T-helper 9 cell (primary cell): ENCODE results near the gene PKNOX2.

Experiments used
- DNase-seq: peaks from one replicate; pipeline ENCODE4 v3.0.0-alpha.2; 2020

Gene PKNOX2

DNA sequence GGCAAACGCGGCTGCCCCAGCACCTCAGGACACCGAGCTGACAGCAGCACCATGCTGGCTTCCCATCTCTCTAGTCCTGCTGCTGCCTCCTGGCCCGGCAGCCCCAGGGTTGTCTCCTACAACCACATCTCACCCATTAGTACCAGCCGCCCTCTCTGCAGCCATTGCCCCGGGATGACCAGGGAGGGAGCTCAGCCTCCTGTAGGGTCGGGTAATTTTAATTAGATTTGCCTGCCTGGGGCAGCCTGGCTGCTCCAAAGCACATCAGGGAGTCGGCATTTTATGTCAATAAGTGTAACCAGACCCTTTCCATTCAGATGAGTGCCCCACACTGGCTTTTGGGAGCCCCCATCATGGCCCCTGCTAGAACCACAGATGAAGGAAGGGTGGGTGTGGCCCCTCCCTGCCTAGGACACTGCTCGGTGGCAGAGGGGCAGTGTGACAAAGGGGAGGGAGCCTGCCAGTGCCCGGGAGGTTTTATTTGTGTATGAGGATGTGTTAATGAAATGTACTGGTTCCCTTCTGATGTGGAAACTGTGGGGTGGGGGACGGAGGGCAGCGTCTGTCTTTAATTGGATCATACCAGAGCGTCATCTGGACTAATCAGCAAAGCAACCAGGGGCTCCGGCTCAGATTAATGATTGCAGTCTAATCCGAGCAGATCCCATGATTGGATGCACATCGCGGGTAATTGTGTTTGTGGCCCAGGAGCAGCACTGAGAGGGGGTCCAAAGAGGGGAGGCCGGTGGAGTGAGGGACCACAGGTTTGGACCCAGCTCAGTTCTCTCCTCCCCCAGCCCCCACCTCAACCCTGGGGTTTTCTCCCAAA is 206.2 kb downstream of the PKNOX2 start:
- no peak for DNase-seq

DNA sequence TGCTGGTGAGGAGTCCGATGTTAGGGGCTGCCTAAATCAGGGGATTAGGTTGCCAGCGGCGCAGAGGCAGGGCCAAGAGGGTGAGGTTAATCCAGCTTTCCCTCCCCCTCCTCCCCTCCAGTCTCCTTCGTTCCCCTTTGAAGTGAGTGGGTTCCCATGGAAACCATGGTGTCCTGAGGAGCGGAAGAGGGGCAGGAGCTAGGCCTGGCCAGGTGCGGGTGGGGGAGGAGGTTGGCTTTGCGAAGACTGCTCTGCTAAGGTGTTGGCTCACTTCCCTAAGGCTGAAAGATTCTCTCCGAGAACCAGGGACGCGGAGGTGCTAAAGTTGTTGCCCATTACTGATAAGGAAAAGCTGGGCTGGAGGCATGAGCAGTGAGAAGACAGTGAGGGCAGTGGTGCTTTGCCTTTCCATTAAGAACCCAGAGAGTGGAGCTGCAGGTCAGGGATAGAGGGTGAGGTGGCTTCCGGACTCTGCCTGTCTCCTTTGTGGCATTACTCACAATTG is 206.9 kb downstream of the PKNOX2 start:
- no peak for DNase-seq

DNA sequence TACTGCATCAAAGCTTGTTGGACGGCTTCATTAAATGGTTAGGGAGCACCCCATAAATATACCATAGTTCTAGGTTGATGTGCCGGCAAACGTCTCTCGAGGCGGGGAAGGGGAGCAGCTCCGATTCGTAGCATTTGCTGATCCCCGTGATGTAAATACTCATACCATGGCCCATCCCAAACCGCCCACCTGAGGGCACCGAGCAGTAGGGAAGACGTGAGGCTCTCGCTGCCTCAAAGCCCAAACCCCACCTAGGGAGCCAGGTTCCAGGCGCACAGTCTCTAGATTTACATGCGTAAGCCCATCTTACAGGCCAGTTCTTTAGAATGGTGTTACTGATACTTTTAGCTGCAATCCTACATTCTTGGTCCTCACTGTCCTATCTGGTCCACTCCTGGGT is 207.5 kb downstream of the PKNOX2 start:
- DNase-seq = no peak

DNA sequence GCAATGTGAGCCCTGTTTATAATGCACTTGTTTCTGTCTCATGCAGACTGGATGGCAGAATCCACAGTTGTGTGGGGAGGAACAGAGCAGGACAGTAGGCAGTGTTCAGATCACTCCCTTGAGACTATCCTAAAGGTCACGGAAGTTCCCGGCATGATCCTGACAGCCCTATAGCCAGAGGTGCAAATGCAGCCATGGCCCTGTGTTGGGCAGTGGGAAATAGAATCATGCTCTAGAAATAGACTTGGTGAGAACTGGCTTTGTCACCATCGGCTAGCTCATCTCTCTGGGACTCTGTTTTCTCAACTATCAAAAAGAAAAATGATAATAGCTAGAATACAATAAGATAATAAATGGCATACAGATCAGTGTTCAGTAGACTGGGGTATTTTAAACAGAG is 208.4 kb downstream of the PKNOX2 start:
- DNase-seq = no peak

DNA sequence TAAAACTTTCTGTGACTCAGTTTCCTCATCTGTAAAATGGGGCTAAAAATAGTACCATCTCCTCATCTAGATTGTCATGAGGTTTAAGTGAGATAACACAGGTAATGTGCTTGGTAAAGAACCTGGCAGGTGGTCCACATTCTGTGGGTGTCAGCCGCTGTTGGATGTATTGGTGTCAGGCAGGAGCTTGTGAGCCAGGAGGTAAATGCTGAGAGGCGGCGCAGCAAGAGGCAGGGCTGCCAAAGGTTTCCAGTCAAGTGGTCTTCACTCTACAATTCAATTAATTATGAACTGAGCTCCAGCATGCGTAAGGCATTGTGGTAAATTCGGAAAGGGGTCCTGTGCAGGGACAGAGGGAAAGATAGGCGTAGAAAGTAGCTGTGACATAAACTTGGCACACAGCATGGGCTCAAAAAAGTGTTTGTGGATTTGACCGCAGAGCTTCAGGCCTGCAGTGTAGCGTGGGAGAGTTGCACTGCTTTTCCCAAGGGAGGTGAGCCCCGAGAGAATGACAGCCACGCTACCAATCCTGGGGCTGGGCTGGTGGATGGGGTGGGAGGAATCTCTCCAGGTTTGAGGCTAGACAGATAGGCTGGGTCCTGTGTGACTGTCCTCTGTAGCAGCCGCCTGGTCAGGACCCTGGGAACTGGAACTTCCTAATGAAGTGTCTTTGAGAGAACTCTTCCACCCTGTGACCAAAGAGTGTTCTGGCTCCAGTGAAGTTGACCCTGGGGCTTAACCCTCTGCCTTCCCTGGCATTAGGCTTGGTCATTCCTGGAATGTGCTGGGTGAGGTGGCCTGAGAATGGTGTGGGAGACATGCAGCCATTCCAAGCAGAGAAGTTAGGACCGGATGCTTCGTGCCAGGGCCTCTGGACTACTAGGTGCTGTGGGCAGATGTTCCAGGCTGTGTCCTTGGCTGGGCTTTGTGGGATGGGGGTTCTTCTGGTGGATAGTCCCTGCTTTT is 209.2 kb downstream of the PKNOX2 start:
- DNase-seq = no peak

DNA sequence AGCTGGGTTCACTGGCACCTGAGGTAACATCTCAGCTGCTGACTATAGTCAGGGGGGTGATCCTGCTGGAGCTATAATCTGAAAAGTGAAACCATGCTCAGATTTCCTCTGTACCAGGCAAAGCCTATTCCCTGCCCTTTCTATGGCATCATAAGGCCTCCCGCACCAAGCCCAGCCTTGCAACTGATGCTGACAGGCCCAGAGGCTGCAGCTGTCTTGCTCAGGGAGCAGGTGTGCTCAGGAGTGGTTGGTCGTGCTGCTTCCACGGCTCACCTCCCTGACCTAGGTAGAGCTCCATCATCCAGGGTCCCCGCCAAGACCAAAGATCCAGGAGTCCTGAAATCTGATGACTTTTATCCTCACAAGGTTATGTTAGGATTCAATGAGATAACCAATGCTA is 209.8 kb downstream of the PKNOX2 start:
- no peak for DNase-seq

DNA sequence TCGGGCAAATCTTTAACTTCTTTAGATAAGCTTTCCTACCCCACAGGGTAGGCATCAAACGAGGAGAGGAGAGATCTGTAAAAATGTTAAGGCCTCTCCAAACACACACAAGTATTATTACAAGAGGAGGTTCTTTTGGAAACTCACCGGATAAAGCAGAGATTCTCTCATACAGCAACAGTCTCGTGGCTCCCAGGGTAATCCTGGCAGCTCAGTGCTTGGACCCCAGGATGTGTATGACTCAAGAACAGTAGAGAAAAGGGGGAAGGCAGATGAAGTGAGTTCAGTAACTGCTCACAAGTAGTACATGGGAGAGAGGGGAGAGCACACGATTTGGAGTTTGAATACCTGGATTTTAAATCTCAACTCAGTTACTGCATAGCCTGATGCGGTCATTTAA is 210.6 kb downstream of the PKNOX2 start:
- DNase-seq = no peak

DNA sequence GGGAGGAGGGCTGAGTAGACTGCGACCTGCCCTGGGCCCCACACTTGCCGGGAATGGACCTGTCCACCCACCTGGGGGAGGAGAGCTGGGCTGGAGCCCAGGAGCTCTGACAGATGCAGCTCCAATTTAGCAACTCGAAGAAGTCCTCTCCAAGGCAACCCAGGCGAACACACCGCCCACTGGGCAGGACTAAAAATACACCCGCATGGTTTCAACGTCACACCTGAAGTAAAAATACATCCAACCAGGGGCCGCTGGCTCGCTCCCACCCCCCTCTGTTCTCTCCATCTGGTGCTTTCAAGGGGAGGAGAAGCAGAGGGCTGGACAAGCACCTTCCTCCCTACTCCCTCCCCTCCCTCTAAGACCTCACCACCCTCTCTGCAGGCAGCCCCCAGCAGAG is 211.6 kb downstream of the PKNOX2 start:
- no peak for DNase-seq

DNA sequence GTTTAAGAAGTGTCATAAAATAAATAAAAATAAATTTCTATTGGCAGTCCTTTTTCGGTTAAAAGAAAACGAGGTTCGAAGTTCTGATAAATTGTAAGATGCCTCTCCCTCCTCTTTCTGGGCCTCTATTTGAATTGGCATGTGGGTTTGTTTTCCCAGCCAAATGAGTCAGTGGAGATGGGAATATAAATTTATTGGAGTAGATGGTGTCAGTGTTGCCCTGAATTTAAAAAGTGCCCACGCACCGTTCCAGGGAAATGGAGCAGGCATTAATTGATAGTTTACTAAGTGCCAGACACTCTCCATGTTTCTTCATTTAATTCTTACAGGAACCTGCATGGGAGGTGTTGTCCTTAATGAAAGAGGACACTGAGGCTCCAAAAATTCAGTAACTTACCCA is 212.3 kb downstream of the PKNOX2 start:
- DNase-seq = no peak

DNA sequence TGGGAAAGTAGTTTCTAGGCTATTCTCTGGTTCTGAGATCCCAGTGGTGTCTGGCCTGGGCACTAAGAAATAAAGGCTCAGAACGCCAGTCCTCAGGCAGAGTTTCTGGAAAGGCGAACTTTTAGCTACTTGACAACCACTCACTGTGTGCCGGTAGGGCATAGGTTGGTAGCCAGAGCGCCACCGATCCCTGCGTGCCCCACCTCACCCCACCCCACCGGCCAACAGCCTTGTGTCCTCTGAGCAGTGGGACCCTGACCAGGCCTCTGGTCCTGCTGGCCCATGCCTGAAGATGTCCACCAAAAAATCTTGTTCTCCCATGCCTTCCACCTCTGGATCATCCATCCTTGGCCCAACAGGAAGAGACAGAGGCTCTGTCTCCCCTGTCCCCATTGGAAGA is 213.5 kb downstream of the PKNOX2 start:
- no peak for DNase-seq

DNA sequence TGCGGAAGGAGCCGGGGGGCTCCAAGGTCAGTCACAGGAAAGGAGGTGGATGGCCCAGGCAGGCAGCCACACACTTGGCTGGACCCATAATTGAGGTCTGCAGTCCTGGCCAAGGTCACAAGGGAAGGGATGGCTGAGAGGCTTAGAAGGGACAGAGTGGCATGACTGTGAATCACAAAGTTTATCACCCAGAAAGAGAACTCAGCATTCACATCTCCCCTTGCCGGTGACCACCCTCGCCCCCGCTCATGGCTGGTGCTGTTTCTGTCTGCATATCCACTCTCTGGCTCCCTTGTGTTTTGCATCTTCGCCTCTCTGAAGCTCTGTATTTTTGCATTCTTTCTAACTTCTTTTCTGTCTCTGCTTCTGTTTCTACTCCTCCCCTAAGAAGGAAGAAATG is 214.0 kb downstream of the PKNOX2 start:
- no peak for DNase-seq

DNA sequence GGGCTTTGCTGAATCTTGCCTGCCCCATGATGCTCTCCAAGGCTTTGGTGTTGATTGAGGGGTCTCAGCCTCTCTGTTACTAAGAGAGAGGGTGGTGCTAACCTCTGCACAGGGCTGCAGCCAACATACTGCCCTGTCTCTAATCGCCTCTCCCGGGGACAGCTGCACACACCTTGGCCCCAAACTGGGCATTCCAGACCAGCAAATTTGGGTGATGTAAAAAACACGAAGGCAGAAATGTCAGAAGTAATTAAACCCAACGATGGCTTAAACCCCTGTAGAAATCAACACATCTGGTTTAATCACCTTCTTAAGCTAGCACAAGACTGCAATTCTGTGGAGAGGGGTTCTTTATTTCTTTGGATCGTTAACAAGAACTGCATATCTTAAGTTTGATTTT is 215.0 kb downstream of the PKNOX2 start:
- DNase-seq = no peak

DNA sequence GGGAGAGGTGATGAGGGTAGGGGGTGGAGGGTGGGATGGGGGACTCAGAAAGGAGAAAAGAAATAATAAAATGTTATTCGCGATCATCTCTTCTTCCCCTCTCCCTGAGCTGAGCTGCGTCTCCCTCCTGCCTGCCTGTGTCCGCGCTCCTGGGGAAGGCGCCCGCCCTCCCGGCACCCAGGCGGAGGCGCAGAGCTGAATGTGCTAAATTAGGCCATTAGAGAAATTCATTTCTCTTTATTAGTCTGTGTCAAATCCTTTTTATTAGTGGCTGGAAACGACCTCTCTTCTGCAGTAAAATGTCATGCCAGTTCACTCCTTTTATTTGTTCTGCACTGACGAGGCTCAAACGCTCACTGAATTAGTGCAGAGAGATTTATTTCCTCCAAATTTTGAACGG is 215.4 kb downstream of the PKNOX2 start:
- no peak for DNase-seq

DNA sequence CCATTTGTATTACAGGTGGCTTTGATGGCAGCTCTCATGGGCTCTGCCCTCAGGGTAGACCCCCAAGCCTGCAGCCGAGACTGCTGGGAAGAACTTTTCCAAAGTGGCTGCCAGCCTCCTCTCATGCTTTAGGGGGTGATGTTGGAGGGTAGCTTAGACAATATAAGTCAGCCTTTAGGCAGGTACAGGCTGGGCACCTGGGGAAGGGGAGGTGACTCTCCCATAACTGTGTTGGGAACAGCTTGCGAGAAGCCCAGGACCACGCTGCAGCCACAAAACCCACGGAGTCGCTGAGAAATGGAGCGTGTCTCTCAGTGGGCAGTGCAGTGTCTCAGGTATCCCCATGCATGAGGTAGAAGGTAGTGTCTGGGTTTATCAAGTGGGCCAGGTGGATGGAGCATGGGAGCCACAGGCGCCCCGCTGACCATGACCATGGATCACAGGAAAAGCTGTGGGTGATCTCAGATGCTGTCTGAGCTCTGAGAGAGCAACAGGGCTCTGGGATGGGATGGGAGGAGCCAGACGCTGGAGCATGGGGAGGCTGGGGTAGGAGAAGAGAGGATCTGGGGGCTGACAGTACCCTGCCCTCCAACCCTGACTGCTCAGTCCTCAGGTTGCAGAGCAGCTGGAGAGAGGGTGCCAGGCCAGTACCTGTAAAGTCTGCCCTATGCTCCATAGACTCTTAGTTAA is 216.3 kb downstream of the PKNOX2 start:
- DNase-seq = no peak

DNA sequence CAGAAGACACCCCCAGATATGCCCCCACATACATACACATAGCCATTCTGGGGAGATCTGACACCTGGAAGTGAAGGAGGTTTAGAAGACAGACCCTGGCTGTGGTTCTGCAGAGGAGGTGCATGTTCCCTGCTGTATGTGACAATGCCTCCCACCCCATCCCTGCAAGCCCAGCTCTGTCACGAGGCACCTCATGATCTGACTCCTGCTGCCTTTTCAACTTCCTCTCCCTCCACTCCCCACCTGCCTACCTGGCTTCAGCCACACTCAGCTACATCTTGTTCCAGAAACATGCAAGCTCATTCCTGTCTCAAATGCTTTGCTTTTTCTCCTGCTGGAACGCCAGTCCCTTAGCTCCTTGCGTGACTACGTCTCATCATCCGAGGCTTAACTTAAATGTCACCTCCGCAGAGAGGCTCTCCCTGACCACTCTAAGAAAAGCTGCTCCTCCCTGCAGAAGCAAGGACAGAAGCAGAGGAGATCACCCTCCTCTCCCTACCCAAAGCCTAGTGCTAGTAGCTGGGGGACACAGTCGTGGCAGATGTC is 217.0 kb downstream of the PKNOX2 start:
- no peak for DNase-seq

DNA sequence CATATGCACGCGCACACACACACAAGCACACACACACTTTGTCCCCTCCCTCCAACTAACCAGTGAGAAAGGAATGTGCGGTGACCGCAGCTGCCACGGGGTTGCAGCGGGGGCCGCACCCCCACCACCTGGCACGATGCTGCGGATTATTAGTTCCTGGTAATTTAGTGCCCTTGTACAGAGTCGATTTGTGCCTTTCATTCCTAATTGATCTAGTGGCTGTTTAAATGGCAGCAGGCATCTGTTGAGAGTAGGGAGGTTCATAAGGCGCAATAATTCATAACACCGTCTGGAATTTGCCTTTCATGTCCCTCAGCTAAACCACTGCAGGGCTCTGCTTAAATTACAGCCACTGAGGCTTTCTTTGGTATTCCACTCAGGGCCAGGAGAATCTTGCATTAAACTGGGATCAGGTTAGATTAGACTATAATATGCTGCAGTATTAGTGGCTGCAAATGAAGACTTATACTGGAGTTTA is 217.8 kb downstream of the PKNOX2 start:
- DNase-seq = no peak

DNA sequence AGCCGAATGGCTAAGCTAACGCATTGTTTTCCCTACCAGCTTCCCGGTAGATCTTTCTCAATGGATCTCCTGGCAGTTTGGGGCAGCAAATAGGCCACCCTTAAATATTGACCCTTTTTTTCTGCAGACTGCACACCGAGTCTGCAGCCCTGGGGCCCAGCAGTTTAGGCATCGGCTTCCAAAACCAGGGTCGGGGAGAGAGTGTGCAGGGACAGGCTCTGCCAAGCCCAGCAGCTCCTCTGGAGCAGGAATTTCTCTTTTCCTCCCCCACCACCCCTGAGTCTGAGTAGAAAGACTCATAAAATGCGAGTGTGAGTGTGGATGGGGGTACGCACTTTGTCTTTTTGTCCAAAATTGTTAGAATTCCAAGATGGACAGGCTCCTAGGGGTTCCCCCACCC is 218.3 kb downstream of the PKNOX2 start:
- DNase-seq = no peak

DNA sequence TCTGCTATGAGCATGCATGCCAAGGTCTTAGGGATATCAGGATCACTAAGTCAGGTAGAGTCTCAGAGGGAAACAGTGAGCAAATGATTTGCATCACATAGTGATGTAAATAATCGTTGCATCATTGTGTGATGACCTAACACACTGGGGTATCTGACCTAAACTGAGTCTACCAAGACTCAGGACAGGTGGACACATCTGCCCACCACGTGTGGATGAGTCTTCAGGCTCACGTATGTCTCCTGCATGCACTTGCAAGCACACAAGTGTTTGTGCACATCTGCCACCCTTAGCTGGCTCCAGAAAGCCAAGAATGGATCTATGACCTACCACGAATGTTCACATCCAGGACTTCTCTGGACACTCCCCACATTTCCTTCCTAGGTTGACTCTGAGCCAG is 220.3 kb downstream of the PKNOX2 start:
- no peak for DNase-seq

DNA sequence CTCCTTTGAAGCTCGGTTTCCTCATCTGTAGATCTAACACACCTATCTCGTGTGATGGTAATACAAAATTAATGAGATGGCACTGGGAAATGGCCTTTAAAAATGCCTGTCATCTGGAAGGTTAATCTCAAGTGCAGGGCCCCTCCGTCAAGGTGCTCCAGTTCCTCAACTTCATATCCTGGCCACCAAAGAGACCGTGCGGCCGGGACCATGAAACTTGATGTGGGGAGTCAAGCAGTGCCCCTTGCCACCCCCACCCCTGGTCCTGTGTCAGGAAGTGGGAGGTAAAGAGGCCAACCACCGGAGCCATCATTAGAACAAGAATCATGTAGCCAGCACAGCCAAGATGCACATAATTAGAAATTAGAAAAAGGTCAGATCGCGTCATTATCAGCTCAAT is 223.3 kb downstream of the PKNOX2 start:
- no peak for DNase-seq

DNA sequence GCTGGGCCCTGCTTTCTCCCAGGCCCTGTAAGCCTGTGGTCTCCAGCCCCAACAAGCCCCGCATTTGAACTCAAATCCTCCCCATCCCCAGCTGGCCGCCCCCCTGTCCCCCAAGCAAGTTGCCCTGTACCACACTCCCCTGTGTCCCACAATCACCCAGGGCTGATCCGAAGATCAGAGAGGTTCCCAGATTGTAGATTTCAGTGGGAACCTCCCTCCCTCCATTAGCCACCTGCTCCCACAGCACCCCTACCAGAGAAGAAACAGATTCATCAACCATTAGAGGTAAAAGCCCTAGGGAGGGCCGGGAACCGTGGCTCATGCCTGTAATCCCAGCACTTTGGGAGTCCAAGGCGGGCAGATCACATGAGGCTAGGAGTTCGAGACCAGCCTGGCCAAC is 224.1 kb downstream of the PKNOX2 start:
- DNase-seq = no peak

DNA sequence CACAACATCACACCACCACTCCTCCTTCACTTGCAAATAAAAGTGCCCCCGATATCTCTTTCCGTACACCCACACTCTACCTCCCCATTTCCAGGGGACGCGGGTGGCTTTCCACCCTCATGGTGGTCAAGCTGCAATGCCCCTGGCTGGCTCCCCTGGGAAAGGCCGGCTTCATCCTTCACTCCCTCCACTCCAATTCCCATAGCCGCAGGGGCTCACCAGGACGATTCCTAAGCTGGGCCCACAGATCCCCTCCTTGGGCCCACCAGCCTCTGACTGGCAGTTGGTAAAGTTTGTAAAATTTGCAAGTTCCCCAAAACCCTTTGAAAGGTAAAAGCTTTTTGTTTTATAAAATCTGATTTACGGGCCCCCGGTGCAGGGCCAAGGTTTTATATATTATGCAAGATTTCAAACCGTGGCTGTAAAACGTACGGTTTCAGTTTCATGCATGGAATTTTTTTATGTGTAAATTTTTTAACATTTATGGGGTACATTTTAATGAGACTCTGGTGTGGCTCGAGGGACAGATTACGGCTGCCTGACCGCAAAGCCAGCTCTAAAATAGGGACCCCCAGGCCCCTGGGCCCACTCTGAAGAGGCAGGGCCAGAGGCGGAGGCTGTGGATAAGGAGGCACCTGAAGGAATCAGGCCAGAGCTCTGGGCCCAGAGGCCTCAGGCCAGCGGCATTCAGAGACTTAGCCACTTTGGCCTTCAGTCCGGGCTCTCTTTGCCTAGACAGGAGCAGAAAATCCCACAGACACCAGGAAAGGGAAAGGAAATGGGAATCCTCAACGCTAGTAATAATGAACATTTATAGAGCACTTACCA is 225.0 kb downstream of the PKNOX2 start:
- DNase-seq = no peak

DNA sequence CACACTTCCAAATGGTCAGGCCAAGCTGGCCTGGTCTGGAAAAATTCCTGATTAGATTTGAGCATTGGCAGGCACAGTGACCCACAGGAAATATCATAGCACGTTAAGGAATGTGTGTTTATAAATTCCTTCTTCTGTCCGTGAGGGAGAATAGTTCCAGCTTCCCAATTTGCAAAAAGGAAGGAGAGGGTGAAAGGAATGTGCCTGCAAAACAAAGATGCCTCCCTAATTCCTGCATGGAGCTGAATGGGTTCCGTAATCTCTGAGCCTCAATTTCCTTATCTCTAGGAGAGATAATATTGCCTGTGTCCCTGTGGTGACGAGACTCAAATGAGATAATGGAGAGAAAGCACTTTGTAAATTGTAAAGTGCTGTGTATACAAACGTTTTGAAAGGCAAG is 226.4 kb downstream of the PKNOX2 start:
- DNase-seq = no peak
